Stimulated activated CD8-positive, alpha-beta memory T cell treated with anti-CD3 and anti-CD28 coated beads, Interleukin-15, amount 100 ng/mL, for 1 hour (primary cell): ENCODE data around the gene RHBDF2.

Source experiments
- DNase-seq: peaks from one replicate; pipeline ENCODE4 v3.0.0-alpha.2; 2020; ENCODE audit warnings: low read depth

RHBDF2 gene

DNA sequence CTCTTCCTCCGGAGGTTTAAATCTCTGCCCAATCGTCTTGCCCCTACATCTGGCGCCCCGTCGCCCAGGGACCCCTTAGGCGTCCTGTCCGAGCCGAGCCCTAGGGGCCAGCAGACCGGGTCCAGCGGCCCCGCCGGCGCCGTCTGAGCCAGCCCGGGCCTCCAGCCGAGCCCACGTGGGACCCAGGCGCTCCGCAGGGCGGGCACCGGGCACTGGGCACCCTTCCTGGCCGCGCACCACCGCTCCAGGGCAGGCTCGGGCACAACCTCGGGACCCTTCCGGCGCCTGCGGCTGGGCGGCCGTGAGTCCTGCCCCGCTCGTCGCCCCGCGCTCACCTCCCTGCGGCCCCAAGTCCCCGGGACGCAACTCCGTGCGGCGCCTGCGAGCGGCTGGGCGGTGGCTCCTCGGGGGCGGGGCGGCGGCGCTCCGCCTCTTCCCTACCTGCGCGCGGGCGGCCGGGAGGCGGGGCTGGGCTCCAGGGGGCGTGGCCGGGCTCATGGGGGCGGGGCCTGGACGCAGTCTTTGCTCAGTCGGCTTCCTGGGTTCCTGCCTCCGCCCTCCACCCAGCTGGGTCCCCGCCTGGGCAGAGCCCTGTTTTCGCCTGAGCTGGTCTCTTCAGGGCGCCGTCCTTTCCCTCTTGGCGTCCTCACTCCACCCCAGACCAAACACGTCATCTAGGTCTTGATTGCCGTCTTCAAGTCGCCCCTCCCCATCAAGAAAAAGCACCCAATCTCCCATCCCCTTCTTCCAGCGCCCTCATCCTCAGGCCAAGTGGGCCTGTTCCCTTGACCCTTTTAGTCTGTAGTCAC is at the start of gene RHBDF2:
Gene RHBDF2 (minus strand): TSS at position 406 of the 809 bp plus-strand sequence. CDS start 19,899 bp downstream, outside the sequence.
- peak; percentile 97 for DNase-seq

DNA sequence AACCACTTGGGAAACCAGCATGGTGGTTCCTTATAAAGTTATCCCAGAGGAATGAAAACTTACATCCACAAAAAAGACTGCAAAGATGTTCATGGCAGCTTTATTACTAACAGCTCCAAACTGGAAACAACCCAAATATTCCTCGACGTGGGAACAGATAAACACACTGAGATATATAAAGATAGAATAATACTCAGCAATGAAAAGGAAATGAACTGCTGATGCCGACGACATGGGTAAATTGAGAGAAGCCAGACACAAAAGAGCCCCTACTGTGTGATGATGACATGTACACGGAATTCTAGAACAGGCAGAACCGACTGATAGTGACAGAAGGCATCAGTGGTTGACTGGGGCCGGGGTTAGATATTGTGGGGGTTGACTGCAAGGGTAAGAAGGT is 48.3 kb upstream of the RHBDF2 start:
- DNase-seq, result no peak

DNA sequence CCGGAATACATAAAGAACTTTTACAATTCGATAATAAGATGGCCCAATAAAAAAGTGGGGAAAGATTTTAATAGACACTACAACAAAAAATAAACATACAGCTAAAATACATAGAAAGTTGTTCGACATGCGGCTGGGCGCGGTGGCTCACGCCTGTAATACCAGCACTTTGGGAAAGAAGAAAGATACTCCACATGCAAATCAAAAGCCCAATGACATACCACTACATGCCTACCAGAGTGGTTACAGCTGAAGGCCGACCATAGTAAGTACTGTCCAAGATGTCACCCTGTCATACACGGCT is 47.9 kb upstream of the RHBDF2 start:
- no peak for DNase-seq

DNA sequence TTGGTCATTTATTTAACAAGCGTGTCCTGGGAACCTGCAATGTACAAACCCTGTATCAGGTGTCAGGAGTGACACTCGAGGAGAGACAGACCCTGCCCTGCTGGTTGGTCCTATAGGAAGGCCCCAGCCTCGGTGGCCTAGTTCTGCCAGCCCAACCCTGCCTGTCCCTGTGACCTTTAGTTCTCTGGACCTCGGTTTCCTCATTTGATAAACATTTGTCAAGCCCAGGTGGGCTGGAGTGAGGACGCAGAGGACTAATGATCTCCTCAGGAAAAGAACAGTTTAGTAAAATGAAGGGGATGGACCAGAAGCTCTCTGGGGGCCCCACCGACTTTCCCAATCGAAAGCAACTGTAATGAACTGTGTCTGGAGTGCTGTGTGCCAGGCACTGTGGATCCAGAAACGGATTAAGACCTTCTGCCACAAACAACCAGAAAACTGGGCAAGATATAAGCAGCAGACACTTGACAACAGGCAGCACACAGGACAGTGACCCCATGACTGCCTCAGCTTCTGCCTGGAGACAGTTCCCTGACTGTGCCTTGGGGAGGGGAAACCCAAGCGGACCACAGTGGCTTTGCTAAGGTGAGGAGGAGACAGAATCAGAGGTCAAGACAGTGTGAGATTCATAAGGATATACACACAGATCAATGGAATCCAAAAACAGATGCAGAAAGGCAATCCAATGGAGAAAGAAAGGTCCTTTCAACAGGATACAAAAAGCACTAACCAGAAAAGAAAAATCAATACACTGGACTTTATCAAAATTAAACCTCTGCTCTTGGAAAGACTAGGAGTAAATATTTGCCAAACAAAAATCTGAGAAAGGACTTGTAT is 47.4 kb upstream of the RHBDF2 start:
- DNase-seq, result no peak

DNA sequence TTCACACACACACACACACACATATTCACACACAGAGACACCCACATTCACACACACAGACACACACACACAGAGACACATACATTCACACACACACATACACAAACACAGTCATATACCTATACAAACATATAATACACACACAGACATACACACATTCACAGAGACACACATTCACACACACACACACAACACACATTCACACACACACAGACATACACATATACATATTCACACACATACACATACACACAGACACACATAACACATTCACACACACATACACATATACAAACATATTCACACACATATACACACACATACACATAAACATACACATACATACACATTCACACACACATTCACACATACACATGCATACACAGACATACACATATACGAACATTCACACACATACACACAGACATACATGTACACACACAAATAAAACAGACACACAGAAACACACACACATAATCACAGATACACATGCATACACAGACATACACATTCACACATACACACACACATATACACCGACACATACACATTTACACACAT is 46.5 kb upstream of the RHBDF2 start:
- no peak for DNase-seq

DNA sequence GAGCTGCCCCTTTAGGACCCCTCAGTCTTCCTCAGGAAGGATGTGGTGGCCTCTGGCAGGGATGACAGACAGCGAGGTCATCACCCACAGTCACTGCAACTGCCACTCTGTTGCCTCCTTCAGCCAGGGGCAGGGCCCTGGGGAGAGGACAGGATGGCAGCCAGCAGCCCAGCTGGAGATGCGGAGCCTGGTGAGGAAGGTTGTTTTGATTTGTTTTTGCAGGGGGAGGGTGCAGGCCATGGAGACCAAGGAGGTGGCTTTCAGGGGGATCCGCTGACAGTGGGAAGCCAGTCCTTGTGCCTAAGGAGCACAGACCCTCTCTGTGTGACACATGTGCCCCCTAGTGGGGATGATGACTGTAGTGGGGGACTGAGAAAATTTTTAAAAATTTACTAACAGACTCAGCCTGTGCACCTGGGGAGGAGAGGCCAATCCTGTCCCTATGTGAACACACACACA is 46.0 kb upstream of the RHBDF2 start:
- peak; percentile 45 for DNase-seq

DNA sequence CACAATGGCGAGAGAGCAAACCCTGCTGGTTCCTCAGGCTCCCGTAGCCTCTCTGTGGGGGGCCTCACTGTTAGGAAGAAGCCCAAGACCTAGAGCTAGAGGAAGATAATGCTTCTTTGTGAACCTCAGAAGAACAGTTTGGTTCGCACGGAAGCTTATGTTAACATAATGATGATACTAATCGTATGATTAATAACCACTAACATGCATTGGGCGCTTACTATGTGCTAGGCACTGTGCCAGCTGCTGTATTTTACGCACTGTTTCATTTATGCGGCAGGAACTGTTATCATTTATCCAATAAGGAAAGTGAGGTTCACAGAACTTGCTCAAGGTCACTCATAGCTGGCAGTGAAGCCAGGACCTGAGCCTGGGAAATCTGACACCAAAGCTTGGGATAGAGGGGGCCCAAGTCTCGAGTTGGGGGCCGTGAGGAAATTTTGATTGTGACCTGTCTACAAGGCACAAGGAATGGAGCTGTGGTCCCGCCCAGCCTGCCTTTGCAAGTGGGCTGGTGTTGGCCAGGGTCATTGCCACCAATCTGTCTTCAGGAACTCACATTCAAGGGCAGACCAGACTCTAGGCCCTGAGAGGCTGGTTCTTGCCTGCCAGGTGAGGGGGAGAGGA is 45.4 kb upstream of the RHBDF2 start:
- DNase-seq, result no peak

DNA sequence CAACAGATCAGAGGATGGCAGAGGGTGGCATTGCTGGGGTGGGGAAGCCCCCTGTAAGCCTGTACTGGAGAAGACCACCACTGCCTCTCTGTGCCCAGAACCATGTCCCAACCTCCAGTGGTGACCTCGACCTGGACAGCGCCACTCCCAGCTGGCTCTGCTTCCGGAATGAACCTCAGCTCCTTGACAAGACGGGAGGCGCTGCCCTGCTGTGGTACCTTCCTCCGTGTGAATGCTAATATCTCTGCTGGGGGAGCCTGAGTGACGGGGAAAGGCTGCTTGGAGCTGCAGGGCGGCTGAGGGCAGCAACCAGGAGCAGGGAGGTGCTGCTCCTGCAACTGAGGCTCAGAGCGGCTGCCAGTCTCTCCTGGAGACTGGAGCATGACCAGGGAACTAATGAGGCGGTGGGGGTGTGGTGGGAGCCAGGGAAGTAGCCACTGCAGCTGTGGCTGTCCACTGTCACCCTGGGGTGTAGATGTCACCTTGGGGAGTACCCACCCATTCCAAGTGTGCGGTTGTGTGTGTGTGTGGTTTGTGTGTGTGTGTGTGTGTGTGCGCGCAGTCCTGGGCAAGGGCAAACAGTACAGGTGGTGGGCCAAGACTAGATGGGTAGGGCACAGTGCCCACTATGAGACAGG is 44.8 kb upstream of the RHBDF2 start:
- DNase-seq, result no peak

DNA sequence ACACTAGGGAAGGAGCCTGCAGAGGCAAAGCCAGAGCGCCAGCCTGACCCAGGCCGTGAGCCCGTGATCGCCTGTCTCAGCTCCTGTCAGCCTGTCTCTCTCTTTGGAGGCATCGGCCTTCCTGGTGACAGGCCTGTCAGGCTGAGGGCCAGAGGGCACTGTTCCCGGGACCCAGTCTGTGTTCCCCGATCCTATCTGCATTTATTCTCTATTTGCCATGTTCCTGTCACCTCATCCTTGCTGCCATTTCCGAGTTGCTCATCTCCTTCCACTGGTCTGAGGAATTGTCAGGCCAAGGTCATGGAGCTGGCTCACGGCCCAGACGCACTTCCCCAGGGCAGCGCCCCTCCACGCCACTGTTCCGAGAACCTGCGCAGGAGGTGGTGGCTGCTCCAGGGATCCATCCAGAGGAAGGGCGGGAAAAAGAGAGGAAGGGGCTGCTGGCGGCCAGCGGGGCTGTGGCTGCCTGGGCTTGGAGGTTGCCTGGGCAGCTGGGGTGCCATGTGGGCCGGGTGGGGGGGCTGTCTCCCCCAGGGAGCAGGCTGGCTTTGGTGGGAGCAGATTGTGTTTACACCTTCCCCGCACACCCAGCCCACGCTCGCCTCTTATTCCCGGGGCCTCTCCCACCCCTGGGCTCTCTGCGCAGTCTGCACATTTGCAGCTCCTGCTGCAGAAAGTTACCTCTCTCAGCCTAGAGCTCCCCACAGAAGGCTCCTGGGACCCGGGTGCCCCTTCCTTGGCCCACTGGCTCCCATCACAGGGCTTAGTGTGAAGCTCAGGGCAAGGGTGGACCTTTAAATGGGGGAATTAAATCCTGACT is 43.5 kb upstream of the RHBDF2 start:
- no peak for DNase-seq

DNA sequence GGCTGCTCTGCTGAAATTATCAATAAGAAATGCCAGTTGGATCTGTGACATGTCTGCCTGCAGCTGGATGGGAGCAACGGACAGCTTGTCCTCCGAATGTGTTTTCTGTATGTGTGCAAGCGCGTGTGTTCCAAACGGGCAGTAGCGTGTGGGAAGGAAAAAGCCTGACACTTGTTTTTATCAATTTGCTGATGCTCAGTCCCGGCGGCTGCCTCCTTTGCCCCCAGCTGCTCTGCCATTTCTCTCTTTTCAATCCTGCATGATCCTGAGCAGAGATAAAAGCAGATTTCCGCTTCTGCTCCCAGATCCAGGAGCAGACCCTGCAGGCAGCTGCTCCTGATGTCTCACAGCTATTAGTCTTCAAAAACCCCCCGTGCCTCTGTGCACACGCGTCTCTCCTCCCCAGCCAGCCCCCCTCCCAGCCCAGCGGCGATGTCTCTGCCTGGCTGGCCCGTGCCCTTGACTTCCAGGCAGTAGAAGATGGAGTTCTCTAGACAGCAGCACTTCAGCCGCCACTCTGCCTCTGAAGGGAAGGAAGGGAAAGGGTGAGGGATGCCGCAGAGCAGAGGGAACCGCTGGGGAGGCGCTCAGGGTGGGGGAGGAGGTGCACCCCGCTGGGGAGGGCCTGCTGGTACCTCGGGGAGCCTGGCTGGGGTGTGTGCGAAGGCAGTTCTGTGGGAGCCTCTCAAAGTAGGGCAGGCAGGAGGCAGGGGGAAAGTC is 42.8 kb upstream of the RHBDF2 start:
- DNase-seq, result no peak

DNA sequence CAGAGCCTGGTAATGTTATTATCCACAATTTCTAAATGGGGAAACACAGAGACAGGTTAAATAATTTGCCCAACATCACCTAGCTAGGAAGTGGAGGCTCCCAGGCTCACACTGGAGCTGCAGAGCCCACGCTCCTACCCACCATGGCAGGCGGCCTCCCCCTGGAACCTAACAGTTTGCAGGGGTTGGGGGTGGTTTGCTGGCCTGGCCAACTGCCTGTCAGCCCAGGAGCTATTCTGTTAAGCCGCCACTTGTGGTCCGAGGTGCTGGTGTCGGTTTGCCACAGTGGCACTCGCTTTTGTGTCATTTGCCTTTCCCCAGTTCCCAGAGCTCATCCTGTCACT is 42.2 kb upstream of the RHBDF2 start:
- no peak for DNase-seq

DNA sequence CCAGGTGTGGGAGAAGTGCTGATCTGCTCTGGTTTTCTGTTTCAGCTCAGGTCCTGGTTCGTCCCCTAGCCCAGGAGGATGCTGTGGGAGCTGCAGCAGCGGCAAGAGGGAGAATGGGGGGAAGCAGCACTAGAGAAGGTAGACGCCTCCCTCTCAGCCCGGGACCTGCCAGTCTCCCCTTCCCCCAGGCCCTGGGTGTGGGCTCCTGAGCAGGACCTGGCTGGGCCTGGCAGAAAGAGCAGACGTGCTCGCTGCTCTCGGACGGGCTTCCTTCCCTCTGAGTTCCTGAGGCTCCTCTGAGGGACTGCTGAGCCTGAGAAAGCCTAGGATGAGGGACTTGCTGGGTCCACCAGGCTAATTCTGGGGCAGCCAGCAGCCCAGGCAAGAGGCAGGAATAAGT is 41.8 kb upstream of the RHBDF2 start:
- no peak for DNase-seq

DNA sequence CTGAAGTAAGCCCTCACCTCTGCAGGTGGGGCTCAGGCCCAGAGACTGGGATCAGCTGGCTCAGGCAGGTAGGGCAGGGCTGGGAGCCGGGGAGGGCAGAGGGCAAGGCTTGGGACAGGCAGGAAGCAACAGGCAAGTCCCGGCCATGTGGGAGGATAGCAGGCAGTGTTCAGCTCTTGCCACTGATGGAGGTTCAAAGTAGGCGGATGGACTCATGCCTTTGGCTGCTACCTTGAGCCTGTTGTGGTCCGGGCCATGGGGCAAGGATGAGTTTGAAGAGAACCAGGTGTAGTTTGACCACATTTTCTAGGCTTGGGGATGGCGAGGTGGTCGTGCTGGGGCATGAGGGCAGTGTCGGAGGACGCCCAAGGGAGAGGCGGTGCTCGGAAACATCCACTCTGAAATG is 41.3 kb upstream of the RHBDF2 start:
- DNase-seq, result no peak

DNA sequence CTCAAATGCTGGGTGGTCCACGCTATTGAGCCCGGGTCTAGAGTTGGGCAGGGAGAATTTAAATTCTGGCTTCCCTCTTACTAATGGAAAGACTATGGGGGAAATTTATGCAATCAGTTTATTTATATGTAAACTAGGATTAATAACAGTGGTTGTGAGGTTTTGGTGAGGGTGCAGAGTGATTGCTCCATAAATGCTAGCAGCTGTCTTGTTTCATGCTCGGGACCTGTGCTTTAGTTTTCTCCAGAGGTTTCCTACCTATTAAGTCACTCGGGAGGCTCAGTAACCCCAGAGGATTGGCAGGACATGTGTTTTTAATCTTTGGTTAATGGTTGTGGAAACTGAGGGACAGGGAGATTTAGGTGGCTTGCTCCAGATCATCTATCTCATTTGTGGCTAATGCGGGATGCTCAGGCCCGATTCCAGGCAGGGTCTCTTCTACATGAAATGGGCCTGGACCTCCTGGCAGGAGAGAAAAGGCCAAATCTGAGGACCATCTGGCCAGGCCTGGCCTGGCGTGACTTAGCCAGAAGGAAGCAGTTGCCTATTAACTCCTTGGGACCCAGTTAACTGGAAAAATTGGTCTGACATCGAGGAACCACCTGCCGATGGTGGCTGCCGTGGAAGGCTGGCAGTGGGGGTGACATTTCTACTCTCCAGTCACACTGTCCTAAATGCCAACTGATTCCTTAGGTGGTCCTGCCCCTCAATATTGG is 40.7 kb upstream of the RHBDF2 start:
- DNase-seq, result no peak

DNA sequence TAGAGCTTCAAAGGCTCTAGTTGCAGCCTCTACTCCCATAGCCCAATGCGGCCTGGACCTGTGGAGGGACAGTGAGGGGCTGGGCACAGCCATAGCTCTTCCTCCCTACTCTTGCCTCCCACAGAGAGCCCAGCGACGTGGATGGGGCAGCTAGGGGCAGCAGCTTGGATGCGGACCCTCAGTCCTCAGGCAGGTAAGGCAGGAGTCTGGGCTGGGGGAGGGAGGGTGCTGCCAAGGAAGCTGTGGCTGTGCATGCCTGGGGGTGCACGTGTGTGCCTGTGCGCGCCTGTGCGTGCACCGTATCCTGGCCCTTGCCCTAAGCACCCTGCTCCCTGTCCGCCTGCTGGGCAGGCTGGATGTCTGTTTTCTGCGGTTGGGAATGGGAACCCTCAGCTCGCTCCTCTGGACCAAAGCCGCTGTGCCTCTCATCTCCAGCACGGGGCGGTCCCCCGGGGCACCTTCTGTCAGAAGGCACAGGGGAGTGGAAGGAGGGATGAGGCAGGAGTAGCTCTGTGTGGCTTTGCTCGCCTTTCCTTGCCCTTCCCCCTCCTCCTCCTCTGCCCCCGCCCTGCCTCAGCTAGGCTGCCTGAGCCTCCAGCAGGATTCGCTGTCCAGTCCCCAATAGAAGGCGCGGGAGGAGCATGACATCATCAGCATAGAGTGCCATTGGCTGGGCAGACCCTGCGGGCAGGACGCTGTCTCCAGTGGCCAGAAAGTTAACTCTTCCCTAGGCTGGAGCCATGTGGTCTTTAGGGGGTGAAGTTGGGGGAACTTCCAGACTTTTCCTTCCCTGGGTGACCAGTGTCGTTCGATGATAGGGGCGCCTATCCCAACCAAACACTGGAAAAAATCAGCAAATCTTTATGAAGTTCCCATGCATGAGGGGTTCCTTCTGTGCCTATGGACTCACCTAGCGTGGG is 39.4 kb upstream of the RHBDF2 start:
- no peak for DNase-seq

DNA sequence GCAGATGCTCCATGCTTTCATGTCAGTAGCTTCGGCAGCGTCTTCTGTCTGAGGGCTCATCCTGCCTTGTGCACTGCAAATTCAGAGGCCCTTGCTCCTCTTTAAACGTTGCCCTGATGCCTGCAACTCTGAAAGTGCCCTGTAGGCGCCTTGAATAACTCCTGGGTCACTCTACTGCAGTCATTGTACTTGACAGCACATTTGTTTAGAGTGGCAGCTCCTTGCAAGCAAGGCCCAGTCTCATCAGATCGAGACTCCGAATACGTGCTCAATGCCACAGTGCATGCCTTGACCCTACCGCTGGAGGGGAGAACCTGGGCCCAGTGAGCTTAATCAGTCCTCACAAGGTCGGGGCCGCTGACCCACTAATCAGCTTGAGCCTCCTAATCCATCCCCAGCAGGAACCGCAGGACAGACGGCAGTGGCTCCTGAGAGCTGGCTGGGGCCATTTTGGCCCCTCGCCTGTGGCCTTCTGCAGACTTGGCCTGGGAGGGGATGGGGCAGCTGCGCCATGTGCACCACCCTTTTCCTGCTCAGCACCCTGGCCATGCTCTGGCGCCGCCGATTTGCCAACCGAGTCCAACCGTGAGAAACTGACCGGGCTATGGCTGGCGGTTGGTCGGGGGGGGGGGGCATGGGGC is 38.5 kb upstream of the RHBDF2 start, which contains the start of gene PRCD:
Gene PRCD (plus strand): TSS at position 414 of the 641 bp plus-strand sequence. CDS start 98 bp downstream, at position 512.
- DNase-seq, result no peak

DNA sequence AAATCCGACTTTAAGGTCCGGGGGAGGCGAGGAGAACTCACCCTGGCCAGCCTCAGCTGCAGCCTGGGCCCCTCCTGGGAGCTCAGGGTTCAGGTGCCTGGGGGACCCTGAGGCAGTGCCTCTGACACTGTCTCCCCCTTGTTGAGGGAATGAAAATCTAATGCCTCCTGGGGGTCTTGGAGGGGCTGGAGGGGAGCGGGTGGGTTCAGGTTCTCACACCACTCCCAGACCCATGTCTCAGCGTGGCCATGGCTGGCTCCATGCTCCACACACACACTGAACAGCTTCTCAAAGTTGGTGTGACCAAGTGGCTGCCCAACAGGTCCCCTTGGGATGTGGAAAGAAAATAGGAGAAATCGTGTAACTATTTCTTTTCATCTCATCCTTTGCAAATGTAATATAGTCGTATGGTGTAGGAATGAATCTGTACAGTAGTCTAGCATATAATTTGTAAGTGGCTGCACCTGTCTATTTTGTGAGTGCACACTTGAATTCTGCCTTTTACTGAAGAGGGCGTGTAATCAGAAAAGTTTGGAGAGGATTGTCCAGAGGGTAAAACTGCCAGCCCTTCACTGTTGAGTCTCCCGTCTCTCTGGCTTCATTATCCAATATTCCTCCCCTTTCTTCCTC is 37.8 kb upstream of the RHBDF2 start:
- DNase-seq, result no peak
